HG02642 (cell line): ENCODE data around the gene CLASP1.
"Not testable (repeated sequence)": the region's sequence is repeated elsewhere in the genome, so short reads cannot be mapped to it uniquely, and the experiment has no call there.

Experiments used
- ATAC-seq: cut with Tn5 transposase; IDR thresholded peaks from one replicate; pipeline ENCODE4 v1.9.1; 2021; ENCODE audit warnings: mild to moderate bottlenecking; ENCODE audit not compliant: unreplicated experiment, poor library complexity

Gene CLASP1

GRCh38 chr2:121588357-121588756 is 60.9 kb downstream of the CLASP1 start:
- no peak for ATAC-seq

GRCh38 chr2:121587131-121587530 is 62.1 kb downstream of the CLASP1 start:
- no peak for ATAC-seq

- ATAC-seq: no peak
Measured at GRCh38 chr2:121584741-121585140, 64.5 kb downstream of the CLASP1 start.

GRCh38 chr2:121583555-121583954 is 65.7 kb downstream of the CLASP1 start:
- ATAC-seq: no peak

GRCh38 chr2:121582272-121582671 is 67.0 kb downstream of the CLASP1 start:
- ATAC-seq: no peak

GRCh38 chr2:121579309-121579708 is 70.0 kb downstream of the CLASP1 start:
- ATAC-seq: no peak

- no peak for ATAC-seq
Measured at GRCh38 chr2:121577381-121577780, 71.9 kb downstream of the CLASP1 start.

GRCh38 chr2:121576263-121576662 is 73.0 kb downstream of the CLASP1 start:
- ATAC-seq: no peak

GRCh38 chr2:121575800-121576199 is 73.5 kb downstream of the CLASP1 start:
- ATAC-seq: no peak

GRCh38 chr2:121570667-121571055 is 78.6 kb downstream of the CLASP1 start:
- no peak for ATAC-seq

GRCh38 chr2:121570036-121570666 is 79.1 kb downstream of the CLASP1 start:
- no peak for ATAC-seq

GRCh38 chr2:121567957-121568409 is 81.3 kb downstream of the CLASP1 start:
- no peak for ATAC-seq

GRCh38 chr2:121567452-121567851 is 81.8 kb downstream of the CLASP1 start:
- no peak for ATAC-seq

- ATAC-seq: no peak
Measured at GRCh38 chr2:121565389-121566250, 83.6 kb downstream of the CLASP1 start.

- ATAC-seq: no peak
Measured at GRCh38 chr2:121564905-121565304, 84.4 kb downstream of the CLASP1 start.

GRCh38 chr2:121563754-121564153 is 85.5 kb downstream of the CLASP1 start:
- not testable (repeated sequence) for ATAC-seq

- ATAC-seq: peak; percentile 62
Measured at GRCh38 chr2:121562269-121563176, 86.7 kb downstream of the CLASP1 start.

- ATAC-seq: no peak
Measured at GRCh38 chr2:121561617-121562268, 87.5 kb downstream of the CLASP1 start.

GRCh38 chr2:121558329-121558728 is 90.9 kb downstream of the CLASP1 start:
- peak; percentile 45 for ATAC-seq

- ATAC-seq: no peak
Measured at GRCh38 chr2:121555008-121555407, 94.3 kb downstream of the CLASP1 start.
